Neural cell (in vitro differentiated cells): ENCODE data around the gene EML4. TPM values are rescaled to one million over a fixed set of nuclear protein-coding genes. Genes with fewer than 3 reads are reported as not detected.
A peak's percentile ranks its signal among the peaks of the same experiment; 100 is the strongest.

ENCODE experiments used
- H2AFZ ChIP-seq: fragments of 200-600, 300-800 bp; sonication (generic), shearing (Covaris generic); 2 replicates; pipeline ENCODE4 v1.6.0; 2014; ENCODE audit warnings: low read depth, mild to moderate bottlenecking, antibody characterized with exemption, low read length, moderate library complexity
- H3F3A ChIP-seq: fragments of 200-600 bp; shearing (Covaris generic); 2 replicates; pipeline ENCODE4 v1.6.1; 2016; ENCODE audit warnings: mild to moderate bottlenecking, moderate library complexity, mixed read lengths, antibody characterized with exemption, low read length; ENCODE audit not compliant: insufficient read depth, poor library complexity, severe bottlenecking
- H3K27ac ChIP-seq: fragments of 200-600, 300-800 bp; sonication (generic), shearing (Covaris generic); 2 replicates; pipeline ENCODE4 v1.5.1; 2014; ENCODE audit warnings: mild to moderate bottlenecking, low read length, moderate library complexity
- H3K27me3 ChIP-seq: fragments of 300-800, 200-600 bp; sonication (generic), shearing (Covaris generic); 2 replicates; pipeline ENCODE4 v1.6.0; 2014; ENCODE audit warnings: mild to moderate bottlenecking, low read depth, low read length, moderate library complexity; ENCODE audit not compliant: insufficient read depth
- H3K36me3 ChIP-seq: fragments of 300-800, 200-600 bp; sonication (generic), shearing (Covaris generic); 2 replicates; pipeline ENCODE4 v1.5.1; 2014; ENCODE audit warnings: mild to moderate bottlenecking, antibody characterized with exemption, low read length, moderate library complexity; ENCODE audit not compliant: insufficient read depth
- H3K4me2 ChIP-seq: fragments of 300-800, 200-600 bp; sonication (generic), shearing (Covaris generic); 2 replicates; pipeline ENCODE4 v1.6.0; 2014; ENCODE audit warnings: mild to moderate bottlenecking, low read length
- H3K4me3 ChIP-seq: fragments of 300-800, 200-600 bp; sonication (generic), shearing (Covaris generic); 2 replicates; pipeline ENCODE4 v1.5.1; 2014; ENCODE audit warnings: mild to moderate bottlenecking, low read length, moderate library complexity
- H3K79me2 ChIP-seq: fragments of 200-600 bp; shearing (Covaris generic); replicated peaks from 2 replicates; pipeline ENCODE4 v1.6.0; 2014; ENCODE audit warnings: mild to moderate bottlenecking, low read length, moderate library complexity; ENCODE audit not compliant: insufficient read depth
- H3K9ac ChIP-seq: fragments of 300-800, 200-600 bp; sonication (generic), shearing (Covaris generic); 2 replicates; pipeline ENCODE4 v1.6.1; 2016; ENCODE audit warnings: mild to moderate bottlenecking, low read length, mixed read lengths
- H3K9me2 ChIP-seq: fragments of 200-600 bp; shearing (Covaris generic); 2 replicates; pipeline ENCODE4 v1.6.1; 2016; ENCODE audit warnings: mild to moderate bottlenecking, low read length, mixed read lengths; ENCODE audit not compliant: insufficient read depth
- H3K9me3 ChIP-seq: fragments of 200-600, 300-800 bp; sonication (generic), shearing (Covaris generic); 2 replicates; pipeline ENCODE4 v1.6.1; 2016; ENCODE audit warnings: mild to moderate bottlenecking, mixed run types, low read length, moderate library complexity, mixed read lengths
- H4K20me1 ChIP-seq: fragments of 200-600 bp; shearing (Covaris generic); 2 replicates; pipeline ENCODE4 v1.6.1; 2016; ENCODE audit warnings: mild to moderate bottlenecking, mixed run types; ENCODE audit not compliant: insufficient read depth
- EP300 ChIP-seq: fragments of 450-650 bp; conservative IDR thresholded peaks from 2 replicates; pipeline ENCODE4 v1.6.1; 2014; ENCODE audit warnings: antibody characterized with exemption, mild to moderate bottlenecking, moderate library complexity; ENCODE audit not compliant: poor library complexity, severe bottlenecking
- EZH2 ChIP-seq: fragments of 200-600, 300-800 bp; shearing (Covaris generic), sonication (generic); IDR thresholded peaks from 2 replicates; pipeline ENCODE4 v1.6.1; 2014; ENCODE audit warnings: antibody characterized with exemption, low read length, borderline replicate concordance, mild to moderate bottlenecking; ENCODE audit not compliant: insufficient read depth, poor library complexity, severe bottlenecking
- MXI1 ChIP-seq: fragments of 450-650 bp; conservative IDR thresholded peaks from 2 replicates; pipeline ENCODE4 v1.6.1; 2014; ENCODE audit warnings: antibody characterized with exemption, mild to moderate bottlenecking; ENCODE audit not compliant: poor library complexity, severe bottlenecking
- POLR2AphosphoS5 ChIP-seq: IDR thresholded peaks from 2 replicates; pipeline ENCODE4 v1.6.1; 2012
- RAD21 ChIP-seq: fragments of 450-650 bp; conservative IDR thresholded peaks from 2 replicates; pipeline ENCODE4 v1.6.1; 2014; ENCODE audit warnings: antibody characterized with exemption, mild to moderate bottlenecking, moderate library complexity
- REST ChIP-seq: IDR thresholded peaks from 2 replicates; pipeline ENCODE4 v1.6.1; 2012; ENCODE audit warnings: borderline replicate concordance
- SMC3 ChIP-seq: fragments of 450-650 bp; conservative IDR thresholded peaks from 2 replicates; pipeline ENCODE4 v1.6.1; 2014; ENCODE audit warnings: antibody characterized with exemption, mild to moderate bottlenecking, moderate library complexity; ENCODE audit not compliant: poor library complexity
- TAF1 ChIP-seq: IDR thresholded peaks from 2 replicates; pipeline ENCODE4 v1.6.1; 2012; ENCODE audit warnings: low read depth
- polyA minus RNA-seq: library from RNA; depleted of rRNA, polyadenylated mRNA; stranded (reverse); fragments of >200 nt; gene quantifications from 2 replicates; pipeline ENCODE4 v1.2.3, GENCODE V29; 2014
- polyA plus RNA-seq: library from polyadenylated mRNA; depleted of rRNA; stranded (reverse); fragments of >200 nt; gene quantifications from 2 replicates; pipeline ENCODE4 v1.2.3, GENCODE V29; 2014
- TF ChIP-seq, protein P1 (sequence below): fragments of 450-650 bp; IDR thresholded peaks from 2 replicates; pipeline ENCODE4 v1.5.1; 2014; ENCODE audit warnings: antibody characterized with exemption, mild to moderate bottlenecking, moderate library complexity; ENCODE audit not compliant: poor library complexity, severe bottlenecking

EML4 gene, protein sequence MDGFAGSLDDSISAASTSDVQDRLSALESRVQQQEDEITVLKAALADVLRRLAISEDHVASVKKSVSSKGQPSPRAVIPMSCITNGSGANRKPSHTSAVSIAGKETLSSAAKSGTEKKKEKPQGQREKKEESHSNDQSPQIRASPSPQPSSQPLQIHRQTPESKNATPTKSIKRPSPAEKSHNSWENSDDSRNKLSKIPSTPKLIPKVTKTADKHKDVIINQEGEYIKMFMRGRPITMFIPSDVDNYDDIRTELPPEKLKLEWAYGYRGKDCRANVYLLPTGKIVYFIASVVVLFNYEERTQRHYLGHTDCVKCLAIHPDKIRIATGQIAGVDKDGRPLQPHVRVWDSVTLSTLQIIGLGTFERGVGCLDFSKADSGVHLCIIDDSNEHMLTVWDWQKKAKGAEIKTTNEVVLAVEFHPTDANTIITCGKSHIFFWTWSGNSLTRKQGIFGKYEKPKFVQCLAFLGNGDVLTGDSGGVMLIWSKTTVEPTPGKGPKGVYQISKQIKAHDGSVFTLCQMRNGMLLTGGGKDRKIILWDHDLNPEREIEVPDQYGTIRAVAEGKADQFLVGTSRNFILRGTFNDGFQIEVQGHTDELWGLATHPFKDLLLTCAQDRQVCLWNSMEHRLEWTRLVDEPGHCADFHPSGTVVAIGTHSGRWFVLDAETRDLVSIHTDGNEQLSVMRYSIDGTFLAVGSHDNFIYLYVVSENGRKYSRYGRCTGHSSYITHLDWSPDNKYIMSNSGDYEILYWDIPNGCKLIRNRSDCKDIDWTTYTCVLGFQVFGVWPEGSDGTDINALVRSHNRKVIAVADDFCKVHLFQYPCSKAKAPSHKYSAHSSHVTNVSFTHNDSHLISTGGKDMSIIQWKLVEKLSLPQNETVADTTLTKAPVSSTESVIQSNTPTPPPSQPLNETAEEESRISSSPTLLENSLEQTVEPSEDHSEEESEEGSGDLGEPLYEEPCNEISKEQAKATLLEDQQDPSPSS
- 30.8 and 33.9 TPM in 2 replicates for polyA plus RNA-seq
- 55.1 and 60.4 TPM in 2 replicates for polyA minus RNA-seq

DNA sequence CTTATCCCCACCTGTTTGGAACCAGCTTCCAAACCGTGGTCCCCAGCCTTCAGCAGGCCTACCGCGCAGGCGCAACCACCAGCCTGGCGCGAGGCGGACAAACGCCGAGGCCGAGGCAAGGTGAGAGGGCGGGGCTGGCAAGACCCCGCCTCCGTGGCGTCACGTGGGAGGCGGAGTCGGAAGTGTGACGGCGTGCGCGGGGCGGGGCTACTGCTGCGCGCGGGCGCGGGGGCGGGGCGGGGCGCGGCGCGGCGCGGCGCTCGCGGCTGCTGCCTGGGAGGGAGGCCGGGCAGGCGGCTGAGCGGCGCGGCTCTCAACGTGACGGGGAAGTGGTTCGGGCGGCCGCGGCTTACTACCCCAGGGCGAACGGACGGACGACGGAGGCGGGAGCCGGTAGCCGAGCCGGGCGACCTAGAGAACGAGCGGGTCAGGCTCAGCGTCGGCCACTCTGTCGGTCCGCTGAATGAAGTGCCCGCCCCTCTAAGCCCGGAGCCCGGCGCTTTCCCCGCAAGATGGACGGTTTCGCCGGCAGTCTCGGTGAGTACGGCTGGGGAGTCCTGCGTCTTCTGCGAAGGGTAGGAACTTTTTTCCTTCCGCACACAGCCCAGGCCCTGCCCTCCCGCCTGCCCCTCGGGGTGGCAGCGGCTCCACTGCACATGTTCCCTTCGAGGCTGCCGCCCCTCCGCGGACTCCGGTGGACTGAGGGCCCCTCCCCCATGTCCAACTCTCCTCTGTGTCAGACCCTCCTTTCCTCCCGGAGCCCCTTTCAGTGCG lies at the start of gene EML4:
Gene EML4, plus strand, starts transcription at position 254 of the 774 bp plus-strand sequence. Its CDS starts 259 bp downstream, at position 513.
- peak within 1 kb of the TSS; percentile 75 for H2AFZ ChIP-seq
- TF ChIP-seq POLR2AphosphoS5 (peak; percentile 70), EZH2 (no peak), EP300 (peak; percentile 3), REST (peak; percentile 11), MXI1 (peak; percentile 86)
- peak within 1 kb of the TSS; percentile 64 for H3K27ac ChIP-seq
- no peaks in the 10 kb centered on the region for H4K20me1 ChIP-seq
- H3K79me2 ChIP-seq: peaks cover 20% of the 10 kb centered on the region
- H3K9me2 ChIP-seq: no peaks in the 10 kb centered on the region
- peak within 1 kb of the TSS; percentile 71 for H3K9ac ChIP-seq
- no peaks in the 10 kb centered on the region for H3K9me3 ChIP-seq
- no peaks in the 10 kb centered on the region for H3K27me3 ChIP-seq
- no peaks in the 10 kb centered on the region for H3K36me3 ChIP-seq
- peak within 1 kb of the TSS; percentile 93 for H3K4me3 ChIP-seq
- H3K4me2 ChIP-seq: peak within 1 kb of the TSS; percentile 90
- H3F3A ChIP-seq: no peaks in the 10 kb centered on the region

- TF ChIP-seq REST (no peak), EZH2 (no peak), EP300 (no peak), SMC3 (no peak), MXI1 (no peak), RAD21 (no peak), TAF1 (no peak), POLR2AphosphoS5 (no peak)
- TF ChIP-seq, protein P1, sequence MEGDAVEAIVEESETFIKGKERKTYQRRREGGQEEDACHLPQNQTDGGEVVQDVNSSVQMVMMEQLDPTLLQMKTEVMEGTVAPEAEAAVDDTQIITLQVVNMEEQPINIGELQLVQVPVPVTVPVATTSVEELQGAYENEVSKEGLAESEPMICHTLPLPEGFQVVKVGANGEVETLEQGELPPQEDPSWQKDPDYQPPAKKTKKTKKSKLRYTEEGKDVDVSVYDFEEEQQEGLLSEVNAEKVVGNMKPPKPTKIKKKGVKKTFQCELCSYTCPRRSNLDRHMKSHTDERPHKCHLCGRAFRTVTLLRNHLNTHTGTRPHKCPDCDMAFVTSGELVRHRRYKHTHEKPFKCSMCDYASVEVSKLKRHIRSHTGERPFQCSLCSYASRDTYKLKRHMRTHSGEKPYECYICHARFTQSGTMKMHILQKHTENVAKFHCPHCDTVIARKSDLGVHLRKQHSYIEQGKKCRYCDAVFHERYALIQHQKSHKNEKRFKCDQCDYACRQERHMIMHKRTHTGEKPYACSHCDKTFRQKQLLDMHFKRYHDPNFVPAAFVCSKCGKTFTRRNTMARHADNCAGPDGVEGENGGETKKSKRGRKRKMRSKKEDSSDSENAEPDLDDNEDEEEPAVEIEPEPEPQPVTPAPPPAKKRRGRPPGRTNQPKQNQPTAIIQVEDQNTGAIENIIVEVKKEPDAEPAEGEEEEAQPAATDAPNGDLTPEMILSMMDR: no peak
- Histone ChIP-seq H3K9me2 (no peaks in the 10 kb centered on the region), H3K79me2 (no peaks in the 10 kb centered on the region), H3K4me2 (no peak overlapping the region), H3K9me3 (no peaks in the 10 kb centered on the region), H3K4me3 (no peak overlapping the region), H3K36me3 (no peaks in the 10 kb centered on the region), H3K27me3 (no peaks in the 10 kb centered on the region), H3F3A (no peaks in the 10 kb centered on the region), H2AFZ (no peak overlapping the region), H3K9ac (no peak overlapping the region), H4K20me1 (no peaks in the 10 kb centered on the region), H3K27ac (no peak overlapping the region)
Observed at GRCh38 chr2:42123426-42123825, 45.7 kb upstream of the EML4 start.
